Islet of Langerhans (tissue), 1 donor: Measurements from ENCODE around the gene BAZ2A.
"Not testable (repeated sequence)": the region's sequence is repeated elsewhere in the genome, so short reads cannot be mapped to it uniquely, and the experiment has no call there.

ENCODE experiments used
- FAIRE-seq: peaks from one replicate; lab custom pipeline; 2011; peaks lifted over from hg19 to GRCh38; lab: Jason Lieb, UNC

Gene BAZ2A

DNA sequence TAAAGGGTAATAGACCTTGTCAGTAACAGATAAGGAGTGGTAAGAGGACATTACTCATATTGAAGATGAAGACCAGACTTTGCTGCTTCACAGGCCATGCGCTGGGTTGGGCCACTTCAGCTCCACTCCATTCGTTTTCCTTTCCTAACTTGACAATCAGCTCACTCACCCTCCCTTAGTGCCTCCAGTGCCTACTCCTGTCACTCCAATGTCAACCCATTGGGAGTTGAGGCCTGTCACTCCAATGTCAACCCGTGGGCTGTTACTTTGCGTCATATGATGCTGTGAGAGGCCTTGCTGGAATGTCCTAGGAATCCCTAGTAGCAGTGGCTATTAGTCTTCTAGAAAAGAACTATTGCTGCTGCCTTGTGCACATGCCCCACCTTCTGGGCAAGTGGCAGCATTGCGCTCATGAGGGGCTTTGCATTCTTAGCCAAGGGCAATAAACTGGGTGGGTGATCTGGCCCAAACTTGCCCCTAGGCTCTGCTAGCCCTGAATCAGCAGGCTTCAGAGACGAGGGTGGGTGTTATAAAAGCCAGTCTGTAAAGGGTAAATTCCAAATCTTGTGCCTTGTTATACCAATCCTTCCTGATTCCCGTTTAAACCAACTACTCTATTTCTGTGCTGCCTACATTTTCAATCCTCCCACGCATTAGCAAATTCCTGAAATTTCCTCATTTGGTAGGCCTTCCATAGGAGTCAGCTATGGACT is 36.1 kb downstream of the BAZ2A start:
- FAIRE-seq: no peak

DNA sequence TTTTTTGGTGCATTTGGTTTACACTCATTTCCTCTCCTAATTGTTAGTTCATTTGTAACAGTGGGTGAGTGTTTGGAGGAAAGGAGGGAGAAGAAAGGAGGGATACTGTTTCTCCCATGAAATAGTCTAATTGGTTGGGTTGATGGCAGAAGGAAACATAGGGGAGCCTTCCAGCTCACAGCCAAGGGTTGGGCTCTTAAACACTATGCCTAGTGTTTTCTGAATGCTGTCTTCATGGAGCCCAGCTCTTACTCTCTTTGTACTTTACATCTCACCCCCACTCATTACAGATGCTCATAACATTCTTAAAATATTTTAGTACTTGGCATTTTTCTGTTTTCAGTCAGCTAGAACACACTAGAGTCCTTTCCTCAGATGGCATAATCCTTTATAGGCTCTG is 38.2 kb downstream of the BAZ2A start:
- no peak for FAIRE-seq

GRCh38 chr12:56591126-56591525 is 39.0 kb downstream of the BAZ2A start:
- no peak for FAIRE-seq

DNA sequence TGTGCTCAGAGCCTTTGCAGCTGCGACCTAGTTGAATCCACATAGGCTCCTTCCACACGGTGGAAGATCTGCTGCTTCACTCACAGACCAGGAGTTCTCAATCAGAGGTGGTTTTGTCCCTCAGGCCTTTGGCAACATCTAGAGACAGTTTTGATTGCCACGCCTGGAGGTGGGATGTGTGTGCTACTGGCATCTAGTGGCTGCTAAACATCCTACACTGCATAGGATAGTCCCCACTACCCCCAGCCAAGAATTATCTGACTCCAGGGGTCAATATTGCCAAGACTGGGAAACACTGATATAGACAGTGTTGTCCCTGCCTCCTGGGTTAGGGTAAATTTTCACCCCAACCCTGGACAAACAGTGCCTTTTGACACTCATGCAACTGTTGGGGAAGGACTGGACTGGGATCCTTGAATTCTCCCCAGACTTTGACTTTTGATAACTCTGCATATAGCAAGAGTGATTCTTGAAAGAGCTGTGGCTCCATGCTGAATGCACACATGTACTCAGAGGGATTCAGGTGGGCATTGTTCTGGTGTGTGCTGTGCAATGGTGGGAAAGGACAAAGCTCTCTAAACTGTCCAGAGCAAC is 39.8 kb downstream of the BAZ2A start:
- no peak for FAIRE-seq

DNA sequence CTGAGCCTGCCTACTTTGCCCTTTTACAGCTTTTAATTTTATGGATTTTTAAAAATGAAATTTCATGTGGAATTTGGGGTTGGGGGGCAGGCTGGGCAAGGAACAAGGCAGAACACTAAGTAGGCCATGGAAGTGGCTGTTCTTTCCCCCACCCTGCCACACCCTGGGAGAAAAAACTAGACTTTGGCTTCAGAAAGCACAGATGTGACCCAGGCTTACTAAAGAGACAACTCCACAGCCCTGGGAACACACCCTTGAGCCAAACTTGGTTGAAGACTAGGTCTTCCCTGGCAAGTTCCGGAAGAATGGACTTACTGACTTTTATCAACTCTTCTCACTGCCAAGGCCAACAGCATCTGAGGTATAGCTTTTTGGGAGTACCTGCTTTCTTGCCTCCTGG is 40.3 kb downstream of the BAZ2A start:
- FAIRE-seq: no peak

- no peak for FAIRE-seq
Measured at GRCh38 chr12:56585098-56585497, 45.0 kb downstream of the BAZ2A start.

- no peak for FAIRE-seq
Measured at GRCh38 chr12:56581418-56582145, 48.5 kb downstream of the BAZ2A start.

GRCh38 chr12:56578983-56579546 is 51.1 kb downstream of the BAZ2A start:
- FAIRE-seq: no peak

- not testable (repeated sequence) for FAIRE-seq
Measured at GRCh38 chr12:56577248-56577647, 52.9 kb downstream of the BAZ2A start.

DNA sequence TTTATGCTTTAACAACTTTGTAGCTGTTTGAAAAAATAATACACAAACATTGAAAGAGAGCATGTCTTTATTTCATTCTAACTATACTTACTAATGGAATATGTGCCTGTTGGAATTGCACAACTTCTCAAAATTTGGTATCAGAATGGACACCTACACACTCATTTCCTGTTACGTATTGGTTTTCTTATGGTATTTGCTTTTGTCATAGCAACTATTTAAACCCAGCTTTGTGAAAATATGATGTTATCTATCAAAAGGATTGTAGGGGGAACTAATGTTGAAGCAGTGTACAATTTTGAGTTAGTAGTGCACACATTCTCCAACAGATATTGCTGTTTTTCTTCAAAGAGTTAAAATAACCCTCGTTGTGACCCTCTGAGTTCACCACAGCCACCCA is 55.9 kb downstream of the BAZ2A start:
- FAIRE-seq: no peak

DNA sequence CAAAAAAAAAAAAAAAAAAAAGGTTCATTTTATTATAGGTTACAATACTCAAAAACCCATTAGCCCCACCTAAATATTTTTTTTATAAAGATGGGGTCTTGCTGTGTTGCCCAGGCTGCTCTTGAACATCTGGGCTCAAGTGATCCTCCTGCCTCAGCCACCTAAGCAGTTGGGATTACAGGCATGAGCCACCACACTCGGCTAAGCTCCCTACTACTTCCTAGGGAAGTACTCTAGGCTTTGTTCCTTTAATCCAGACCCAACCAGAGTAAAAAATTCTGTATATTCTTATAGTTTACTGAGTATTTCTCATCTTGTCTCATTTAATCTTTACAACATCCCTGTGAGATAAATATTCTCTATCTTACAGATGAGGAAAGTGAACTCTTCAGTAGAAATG is 57.8 kb downstream of the BAZ2A start:
- no peak for FAIRE-seq

DNA sequence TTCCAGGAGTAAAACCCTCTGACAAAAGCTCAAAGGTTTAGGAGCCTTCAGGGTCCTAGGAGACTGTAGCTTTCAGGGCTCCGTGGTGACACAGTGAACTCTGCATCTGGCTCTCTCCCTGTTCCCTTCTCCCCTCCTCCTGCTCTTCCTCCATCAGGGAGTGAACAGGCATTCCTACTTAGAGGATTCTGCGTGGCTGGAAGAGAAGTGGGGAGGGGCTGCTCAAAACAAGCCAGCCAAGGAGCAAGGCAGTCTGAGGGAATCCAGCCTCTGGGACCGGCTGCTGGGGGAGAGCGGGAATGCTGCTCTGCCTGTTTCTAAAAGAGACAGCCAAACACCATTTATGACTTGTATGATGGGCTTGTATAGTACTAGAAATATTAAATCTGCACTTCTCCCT is 59.0 kb downstream of the BAZ2A start:
- no peak for FAIRE-seq

DNA sequence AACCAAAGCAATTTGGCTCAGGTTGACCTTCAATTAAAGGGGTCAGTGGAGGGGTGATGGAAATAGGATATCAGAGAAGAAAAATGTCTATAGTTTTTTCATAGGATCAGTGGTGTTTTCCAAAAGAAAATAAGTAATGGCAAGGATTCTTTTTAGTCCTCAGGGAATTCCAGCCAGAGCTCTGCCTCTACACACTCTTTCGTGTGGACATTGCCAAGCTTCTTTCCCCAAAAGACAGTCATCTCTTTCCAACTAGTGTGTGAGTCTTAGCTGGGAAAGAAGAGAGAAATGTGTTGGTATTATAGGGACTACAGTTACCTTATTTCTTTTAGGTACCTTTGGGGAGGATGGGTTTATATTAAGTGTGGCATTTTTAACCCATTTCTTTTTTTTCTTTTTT is 62.0 kb downstream of the BAZ2A start:
- FAIRE-seq: no peak

DNA sequence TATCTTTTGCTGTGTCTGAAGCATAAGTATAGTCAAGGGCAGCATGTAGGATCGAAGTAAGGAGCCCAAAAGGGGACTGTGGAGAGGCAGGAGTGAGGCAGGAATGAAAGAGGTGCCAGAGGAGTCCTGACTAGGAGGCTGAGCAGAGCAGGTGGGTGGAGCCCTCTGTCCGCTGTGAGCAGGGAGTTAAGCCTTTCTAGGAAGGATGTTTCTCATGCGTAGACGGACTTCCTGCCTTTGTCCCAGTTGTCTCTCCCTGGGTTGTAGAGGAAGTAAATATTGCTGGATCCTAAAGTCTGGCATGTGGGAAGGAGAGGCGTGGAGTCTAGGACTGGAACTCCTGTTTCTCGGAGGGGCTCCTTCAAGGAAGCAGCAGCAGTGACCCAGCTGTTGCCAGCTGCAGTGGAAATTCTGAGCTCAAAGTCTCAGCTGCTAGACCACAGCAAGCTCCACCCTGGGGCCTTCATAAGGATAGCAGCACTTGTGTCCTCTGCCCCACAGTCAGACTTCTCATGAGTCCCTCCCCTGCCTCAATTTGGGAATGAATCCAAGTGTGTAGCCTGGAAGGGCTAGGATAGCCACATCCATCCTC is 64.5 kb downstream of the BAZ2A start:
- FAIRE-seq: no peak

DNA sequence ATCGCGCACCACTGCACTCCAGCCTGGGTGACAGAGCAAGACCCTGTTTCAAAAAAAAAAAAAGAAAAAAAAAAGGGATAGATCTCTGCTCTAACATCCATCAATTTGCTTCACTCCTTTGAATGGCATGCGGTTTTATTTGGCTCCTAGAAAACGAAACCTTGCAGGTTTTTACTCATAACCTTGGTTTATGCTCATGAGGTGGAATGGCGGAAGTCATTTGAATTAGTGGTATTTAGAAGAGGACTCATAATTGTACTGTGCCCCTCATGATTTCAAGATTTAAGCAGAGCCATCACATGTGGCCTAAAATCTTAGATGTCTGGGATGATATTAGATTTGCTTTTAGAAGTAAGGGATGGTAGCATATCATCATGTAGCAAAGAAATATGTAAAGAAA is 79.1 kb downstream of the BAZ2A start:
- FAIRE-seq: no peak

- FAIRE-seq: no peak
Measured at GRCh38 chr12:56546680-56547079, 83.4 kb downstream of the BAZ2A start.
